DOHH2 (cell line): Measurements from ENCODE around the gene INF2.
A peak's percentile ranks its signal among the peaks of the same experiment; 100 is the strongest.

Experiments used
- H3F3A ChIP-seq: fragments of 200-600 bp; sonication (generic), shearing (Covaris generic); 2 replicates; pipeline ENCODE4 v1.6.0; 2016; ENCODE audit warnings: antibody characterized with exemption, mild to moderate bottlenecking; ENCODE audit not compliant: control insufficient read depth, insufficient read depth
- H3K27ac ChIP-seq: fragments of 200-600 bp; sonication (generic); 2 replicates; pipeline ENCODE4 v1.5.1; 2014; ENCODE audit warnings: low read depth, mild to moderate bottlenecking, low read length, moderate library complexity
- H3K27me3 ChIP-seq: fragments of 200-600 bp; sonication (generic); 2 replicates; pipeline ENCODE4 v1.6.1; 2014; ENCODE audit warnings: mild to moderate bottlenecking, low read length, mixed read lengths; ENCODE audit not compliant: control insufficient read depth
- H3K36me3 ChIP-seq: fragments of 200-600 bp; sonication (generic); 2 replicates; pipeline ENCODE4 v1.6.1; 2014; ENCODE audit warnings: mild to moderate bottlenecking, low read length, moderate library complexity, mixed read lengths; ENCODE audit not compliant: control insufficient read depth
- H3K4me1 ChIP-seq: fragments of 200-600 bp; sonication (generic); 2 replicates; pipeline ENCODE4 v1.6.1; 2014; ENCODE audit warnings: mild to moderate bottlenecking, low read length, mixed read lengths; ENCODE audit not compliant: control insufficient read depth
- H3K4me2 ChIP-seq: fragments of 200-600 bp; sonication (generic); 2 replicates; pipeline ENCODE4 v1.6.0; 2014; ENCODE audit warnings: mild to moderate bottlenecking, low read length, moderate library complexity
- H3K4me3 ChIP-seq: fragments of 200-600 bp; sonication (generic); 2 replicates; pipeline ENCODE4 v1.5.1; 2014; ENCODE audit warnings: mild to moderate bottlenecking, low read length, mixed read lengths
- H3K79me2 ChIP-seq: fragments of 200-600 bp; sonication (generic); 2 replicates; pipeline ENCODE4 v1.6.1; 2014; ENCODE audit warnings: mild to moderate bottlenecking, low read length, mixed read lengths; ENCODE audit not compliant: control insufficient read depth
- H3K9me2 ChIP-seq: fragments of 200-600 bp; sonication (generic); replicated peaks from 2 replicates; pipeline ENCODE4 v1.6.1; 2014; ENCODE audit warnings: mild to moderate bottlenecking, low read length, mixed read lengths; ENCODE audit not compliant: control insufficient read depth
- H3K9me3 ChIP-seq: fragments of 200-600 bp; sonication (generic); 2 replicates; pipeline ENCODE4 v1.6.1; 2014; ENCODE audit warnings: antibody characterized with exemption, low read length, mixed read lengths; ENCODE audit not compliant: control insufficient read depth, insufficient read depth
- H4K20me1 ChIP-seq: fragments of 200-600 bp; sonication (generic); 2 replicates; pipeline ENCODE4 v1.6.0; 2014; ENCODE audit warnings: low read depth, mild to moderate bottlenecking, antibody characterized with exemption, low read length, moderate library complexity; ENCODE audit not compliant: control insufficient read depth, insufficient read depth
- EZH2phosphoT487 ChIP-seq: fragments of 200-600 bp; sonication (generic); IDR thresholded peaks from 2 replicates; pipeline ENCODE4 v1.6.1; 2017; ENCODE audit warnings: borderline replicate concordance, mild to moderate bottlenecking, antibody characterized with exemption, low read length, moderate library complexity, mixed read lengths
- TF ChIP-seq, protein P1 (sequence below): fragments of 200-600 bp; sonication (generic); IDR thresholded peaks from one replicate; pipeline ENCODE4 v1.5.1; 2014; ENCODE audit warnings: antibody characterized with exemption, mild to moderate bottlenecking, low read depth, low read length; ENCODE audit not compliant: poor library complexity, severe bottlenecking

The INF2 gene

DNA sequence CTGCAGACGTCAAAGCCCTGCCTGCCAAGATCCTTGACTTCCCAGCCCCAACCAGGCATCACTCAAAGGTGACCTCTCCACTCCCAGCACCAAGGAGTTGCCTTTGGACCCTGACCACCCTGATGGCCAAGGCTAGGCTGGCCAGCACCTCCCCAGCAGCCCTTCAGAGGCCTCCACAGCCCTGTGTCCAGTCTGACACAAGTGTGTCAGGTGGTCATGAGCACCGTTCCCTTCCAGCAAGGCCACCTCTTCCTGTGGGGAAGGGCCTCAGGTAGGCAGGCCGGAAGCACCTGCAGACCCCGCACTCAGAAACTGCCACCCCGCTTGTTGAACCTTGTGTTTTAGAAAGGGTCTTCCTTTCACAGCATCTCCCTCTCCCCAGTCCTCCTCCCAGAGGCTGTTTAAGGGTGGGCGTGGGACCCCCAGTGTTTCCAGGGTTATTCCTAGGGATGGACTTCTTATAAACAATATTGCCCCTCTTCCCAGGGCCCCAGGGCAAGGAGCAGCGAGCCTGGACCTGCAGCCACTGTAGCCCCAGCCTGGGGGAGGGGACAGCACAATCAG lies 13.2 kb upstream of the INF2 start:
- Histone ChIP-seq H3K36me3 (no peaks in the 10 kb centered on the region), H3K27me3 (peaks cover 2% of the 10 kb centered on the region; the same call in 1 of the 2 replicates), H3F3A (no peaks in the 10 kb centered on the region), H3K9me3 (peaks cover 14% of the 10 kb centered on the region), H3K27ac (no peak overlapping the region), H3K79me2 (no peaks in the 10 kb centered on the region), H3K4me3 (no peak overlapping the region), H4K20me1 (no peaks in the 10 kb centered on the region), H3K4me2 (no peak overlapping the region), H3K4me1 (peaks cover 36% of the 10 kb centered on the region), H3K9me2 (no peaks in the 10 kb centered on the region)
- TF ChIP-seq, protein P1, sequence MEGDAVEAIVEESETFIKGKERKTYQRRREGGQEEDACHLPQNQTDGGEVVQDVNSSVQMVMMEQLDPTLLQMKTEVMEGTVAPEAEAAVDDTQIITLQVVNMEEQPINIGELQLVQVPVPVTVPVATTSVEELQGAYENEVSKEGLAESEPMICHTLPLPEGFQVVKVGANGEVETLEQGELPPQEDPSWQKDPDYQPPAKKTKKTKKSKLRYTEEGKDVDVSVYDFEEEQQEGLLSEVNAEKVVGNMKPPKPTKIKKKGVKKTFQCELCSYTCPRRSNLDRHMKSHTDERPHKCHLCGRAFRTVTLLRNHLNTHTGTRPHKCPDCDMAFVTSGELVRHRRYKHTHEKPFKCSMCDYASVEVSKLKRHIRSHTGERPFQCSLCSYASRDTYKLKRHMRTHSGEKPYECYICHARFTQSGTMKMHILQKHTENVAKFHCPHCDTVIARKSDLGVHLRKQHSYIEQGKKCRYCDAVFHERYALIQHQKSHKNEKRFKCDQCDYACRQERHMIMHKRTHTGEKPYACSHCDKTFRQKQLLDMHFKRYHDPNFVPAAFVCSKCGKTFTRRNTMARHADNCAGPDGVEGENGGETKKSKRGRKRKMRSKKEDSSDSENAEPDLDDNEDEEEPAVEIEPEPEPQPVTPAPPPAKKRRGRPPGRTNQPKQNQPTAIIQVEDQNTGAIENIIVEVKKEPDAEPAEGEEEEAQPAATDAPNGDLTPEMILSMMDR: no peak
- no peak for TF ChIP-seq EZH2phosphoT487

- Histone ChIP-seq H3K36me3 (no peaks in the 10 kb centered on the region), H4K20me1 (no peaks in the 10 kb centered on the region), H3F3A (no peaks in the 10 kb centered on the region), H3K27me3 (no peaks in the 10 kb centered on the region), H3K9me2 (no peaks in the 10 kb centered on the region), H3K9me3 (peaks cover 14% of the 10 kb centered on the region), H3K4me2 (peak overlapping the region; percentile 81), H3K27ac (peak overlapping the region; percentile 51; the same call in 1 of the 2 replicates), H3K4me1 (peaks cover 41% of the 10 kb centered on the region), H3K4me3 (peak overlapping the region; percentile 86), H3K79me2 (no peaks in the 10 kb centered on the region)
- TF ChIP-seq EZH2phosphoT487: no peak
- TF ChIP-seq, protein P1: no peak
Measured at GRCh38 chr14:104676694-104677511, 12.5 kb upstream of the INF2 start.

GRCh38 chr14:104677512-104678332 lies 11.7 kb upstream of the INF2 start:
- Histone ChIP-seq H3K9me2 (no peaks in the 10 kb centered on the region), H3K9me3 (peaks cover 14% of the 10 kb centered on the region), H3K4me1 (peaks cover 41% of the 10 kb centered on the region), H3K79me2 (no peaks in the 10 kb centered on the region), H3K27ac (peak overlapping the region; percentile 51), H4K20me1 (no peaks in the 10 kb centered on the region), H3K4me2 (peak overlapping the region; percentile 81), H3K4me3 (peak overlapping the region; percentile 86), H3F3A (no peaks in the 10 kb centered on the region), H3K27me3 (no peaks in the 10 kb centered on the region), H3K36me3 (no peaks in the 10 kb centered on the region)
- TF ChIP-seq, protein P1: no peak
- TF ChIP-seq EZH2phosphoT487: no peak
